Measurements from ENCODE around the gene ATP6V0A4. TPM values are rescaled to one million over a fixed set of nuclear protein-coding genes. Genes with fewer than 3 reads are reported as not detected.
"Not testable (repeated sequence)": the region's sequence is repeated elsewhere in the genome, so short reads cannot be mapped to it uniquely, and the experiment has no call there.

ATP6V0A4 gene
- polyA plus RNA-seq, 1 donor = 0.12 TPM

DNA sequence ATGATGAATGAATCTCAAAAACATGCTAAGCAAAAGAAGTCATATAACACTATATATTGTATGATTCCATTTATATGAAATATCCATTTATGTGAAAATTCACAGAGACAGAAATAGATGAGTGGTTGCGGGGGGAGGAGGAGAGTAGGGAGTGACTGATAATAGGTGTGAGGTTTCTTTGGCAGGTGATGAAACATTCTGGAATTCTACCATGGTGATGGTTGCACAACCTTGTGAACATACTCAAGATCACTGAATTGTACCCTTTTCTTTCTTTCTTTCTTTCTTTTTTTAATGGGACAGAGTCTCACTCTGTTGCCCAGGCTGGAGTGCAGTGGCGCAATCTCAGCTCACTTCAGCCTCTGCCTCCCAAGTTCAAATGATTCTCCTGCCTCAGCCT, 107.5 kb downstream of the ATP6V0A4 start:
- H3K27ac ChIP-seq (ENCODE audit: low read length) = no peak overlapping the region

DNA sequence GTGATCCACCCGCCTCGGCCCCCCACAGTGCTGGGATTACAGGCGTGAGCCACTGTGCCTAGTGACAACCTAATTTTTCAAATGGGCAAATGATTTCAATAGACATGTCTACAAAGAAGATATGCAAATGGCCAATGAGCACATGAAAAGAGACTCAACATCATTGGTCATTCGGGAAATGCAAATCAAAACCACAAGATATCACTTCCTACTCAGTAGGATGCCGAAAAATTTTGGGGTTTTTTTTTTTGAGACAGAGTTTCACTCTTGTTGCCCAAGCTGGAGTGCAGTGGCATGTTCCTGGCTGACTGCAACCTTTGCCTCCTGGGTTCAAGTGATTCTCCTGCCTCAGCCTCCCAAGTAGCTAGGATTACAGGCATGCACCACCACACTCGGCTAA, 110.0 kb downstream of the ATP6V0A4 start:
- H3K36me3 ChIP-seq (ENCODE audit: control insufficient read depth, insufficient read depth, low read length); H3K4me1 ChIP-seq (ENCODE audit: control insufficient read depth, insufficient read depth, low read length); H3K27me3 ChIP-seq (ENCODE audit: control insufficient read depth, insufficient read depth, low read length); DNase-seq; H3K27ac ChIP-seq (ENCODE audit: low read length); H3K9me3 ChIP-seq (ENCODE audit: control insufficient read depth, low read depth, low read length); H3K4me3 ChIP-seq (ENCODE audit: low read length): not testable (repeated sequence)
- WGBS (ENCODE audit: insufficient coverage, low lambda C conversion rate) = no CpG with 5 or more reads among the region's 6 CpGs

More for the DNA sequence above, 107.5 kb downstream of the ATP6V0A4 start:
- Histone ChIP-seq H3K4me1 (ENCODE audit: control insufficient read depth, insufficient read depth, low read length) (no peaks in the 10 kb centered on the region), H3K4me3 (ENCODE audit: low read length) (no peak overlapping the region), H3K36me3 (ENCODE audit: control insufficient read depth, insufficient read depth, low read length) (no peaks in the 10 kb centered on the region), H3K9me3 (ENCODE audit: control insufficient read depth, low read depth, low read length) (no peaks in the 10 kb centered on the region), H3K27me3 (ENCODE audit: control insufficient read depth, insufficient read depth, low read length) (no peaks in the 10 kb centered on the region)
- 80% methylated on average over 1 of the region's 2 CpGs for WGBS (ENCODE audit: insufficient coverage, low lambda C conversion rate)
- DNase-seq = no peak

DNA sequence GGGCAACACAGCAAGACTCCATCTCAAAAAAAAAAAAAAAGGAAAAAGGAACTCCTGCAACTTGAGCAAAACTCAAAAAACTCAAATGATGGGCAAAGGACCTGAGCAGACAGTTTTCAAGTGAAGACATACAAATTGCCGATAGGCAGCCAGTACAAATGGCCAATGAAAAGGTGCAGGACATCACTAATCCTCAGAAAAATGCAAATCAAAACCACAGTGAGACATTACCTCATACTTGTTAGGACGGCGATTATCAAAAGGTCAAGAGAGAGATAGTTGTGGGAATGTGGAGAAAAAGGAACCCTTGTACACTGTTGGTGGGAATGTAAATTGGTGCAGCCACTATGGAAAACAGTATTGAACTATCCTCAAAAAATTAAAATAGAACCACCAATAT, 113.7 kb downstream of the ATP6V0A4 start:
- H3K4me3 ChIP-seq (ENCODE audit: low read length) = no peak overlapping the region
- no peaks in the 10 kb centered on the region for H3K27me3 ChIP-seq (ENCODE audit: control insufficient read depth, insufficient read depth, low read length)
- no CpG with 5 or more reads among the region's 3 CpGs for WGBS (ENCODE audit: insufficient coverage, low lambda C conversion rate)
- H3K4me1 ChIP-seq (ENCODE audit: control insufficient read depth, insufficient read depth, low read length) = no peaks in the 10 kb centered on the region
- no peak overlapping the region for H3K27ac ChIP-seq (ENCODE audit: low read length)
- no peaks in the 10 kb centered on the region for H3K36me3 ChIP-seq (ENCODE audit: control insufficient read depth, insufficient read depth, low read length)
- DNase-seq = no peak
- no peaks in the 10 kb centered on the region for H3K9me3 ChIP-seq (ENCODE audit: control insufficient read depth, low read depth, low read length)

DNA sequence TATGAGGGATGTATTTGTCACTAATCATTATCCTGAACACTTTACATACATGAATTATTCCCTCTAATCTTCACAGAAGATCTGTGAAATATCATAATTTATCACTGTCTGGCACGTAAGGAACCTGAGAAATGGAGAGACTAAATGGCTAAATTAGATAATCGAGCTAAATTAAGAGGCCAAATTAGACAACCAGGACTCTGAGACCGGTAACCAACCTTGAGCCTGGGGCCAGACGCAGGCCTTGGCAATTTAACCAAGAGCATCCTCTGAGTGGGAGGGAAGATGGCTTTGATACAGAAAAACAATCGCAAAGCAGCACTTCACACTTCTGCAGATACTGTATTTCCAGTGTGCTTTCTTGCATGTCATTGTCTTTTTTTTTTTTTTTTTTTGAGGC, 118.2 kb downstream of the ATP6V0A4 start:
- H3K27me3 ChIP-seq (ENCODE audit: control insufficient read depth, insufficient read depth, low read length) = no peaks in the 10 kb centered on the region
- H3K27ac ChIP-seq (ENCODE audit: low read length) = no peak overlapping the region
- H3K4me3 ChIP-seq (ENCODE audit: low read length) = no peak overlapping the region
- no peaks in the 10 kb centered on the region for H3K36me3 ChIP-seq (ENCODE audit: control insufficient read depth, insufficient read depth, low read length)
- no peaks in the 10 kb centered on the region for H3K4me1 ChIP-seq (ENCODE audit: control insufficient read depth, insufficient read depth, low read length)
- no peaks in the 10 kb centered on the region for H3K9me3 ChIP-seq (ENCODE audit: control insufficient read depth, low read depth, low read length)
- WGBS (ENCODE audit: insufficient coverage, low lambda C conversion rate) = 100% methylated on average over 1 of the region's 5 CpGs
- no peak for DNase-seq

- no peaks in the 10 kb centered on the region for H3K36me3 ChIP-seq (ENCODE audit: control insufficient read depth, insufficient read depth, low read length)
- no peaks in the 10 kb centered on the region for H3K27me3 ChIP-seq (ENCODE audit: control insufficient read depth, insufficient read depth, low read length)
- peaks cover 5% of the 10 kb centered on the region for H3K9me3 ChIP-seq (ENCODE audit: control insufficient read depth, low read depth, low read length)
- no peak overlapping the region for H3K4me3 ChIP-seq (ENCODE audit: low read length)
- H3K4me1 ChIP-seq (ENCODE audit: control insufficient read depth, insufficient read depth, low read length) = peaks cover 15% of the 10 kb centered on the region
- no peak for DNase-seq
- no peak overlapping the region for H3K27ac ChIP-seq (ENCODE audit: low read length)
These were observed 127.4 kb downstream of the ATP6V0A4 start for GRCh38 chr7:138670594-138670993.

- H3K4me1 ChIP-seq (ENCODE audit: control insufficient read depth, insufficient read depth, low read length) = peaks cover 21% of the 10 kb centered on the region
- DNase-seq = peak; percentile 50 to 63
- H3K4me3 ChIP-seq (ENCODE audit: low read length) = no peak overlapping the region
- H3K36me3 ChIP-seq (ENCODE audit: control insufficient read depth, insufficient read depth, low read length) = no peaks in the 10 kb centered on the region
- no peaks in the 10 kb centered on the region for H3K27me3 ChIP-seq (ENCODE audit: control insufficient read depth, insufficient read depth, low read length)
- no peak overlapping the region for H3K27ac ChIP-seq (ENCODE audit: low read length)
- H3K9me3 ChIP-seq (ENCODE audit: control insufficient read depth, low read depth, low read length) = peaks cover 8% of the 10 kb centered on the region
- no CpG with 5 or more reads among the region's 4 CpGs for WGBS (ENCODE audit: insufficient coverage, low lambda C conversion rate)
These were observed 128.6 kb downstream of the ATP6V0A4 start for GRCh38 chr7:138669364-138669763.

GRCh38 chr7:138668946-138669345, 129.1 kb downstream of the ATP6V0A4 start:
- Histone ChIP-seq H3K27me3 (ENCODE audit: control insufficient read depth, insufficient read depth, low read length) (no peaks in the 10 kb centered on the region), H3K9me3 (ENCODE audit: control insufficient read depth, low read depth, low read length) (peaks cover 12% of the 10 kb centered on the region), H3K4me1 (ENCODE audit: control insufficient read depth, insufficient read depth, low read length) (peaks cover 21% of the 10 kb centered on the region), H3K36me3 (ENCODE audit: control insufficient read depth, insufficient read depth, low read length) (no peaks in the 10 kb centered on the region), H3K27ac (ENCODE audit: low read length) (no peak overlapping the region), H3K4me3 (ENCODE audit: low read length) (no peak overlapping the region)
- WGBS (ENCODE audit: insufficient coverage, low lambda C conversion rate) = 40% methylated on average over 1 of the region's 3 CpGs
- DNase-seq = peak in 1 of 2 donors; percentile 25

DNA sequence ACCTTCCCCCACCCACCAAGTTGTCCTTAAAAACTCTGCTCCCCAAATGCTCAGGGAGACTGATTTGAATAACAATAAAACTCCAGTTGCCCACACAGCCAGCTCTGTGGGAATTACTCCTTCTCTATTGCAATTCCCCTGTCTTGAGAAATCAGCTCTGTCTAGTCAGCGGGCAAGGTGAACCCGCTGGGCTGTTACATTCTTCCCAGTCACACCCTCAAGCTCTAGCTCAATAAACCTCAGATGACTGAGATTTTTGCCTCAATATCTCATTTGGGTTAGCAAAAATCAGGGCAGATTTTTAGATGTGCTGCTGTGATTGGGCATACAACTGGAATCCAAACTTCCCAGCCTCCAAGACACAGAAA, 129.8 kb downstream of the ATP6V0A4 start:
- no peak overlapping the region for H3K27ac ChIP-seq (ENCODE audit: low read length)
- H3K4me1 ChIP-seq (ENCODE audit: control insufficient read depth, insufficient read depth, low read length) = peaks cover 23% of the 10 kb centered on the region
- H3K4me3 ChIP-seq (ENCODE audit: low read length) = no peak overlapping the region
- H3K9me3 ChIP-seq (ENCODE audit: control insufficient read depth, low read depth, low read length) = peaks cover 12% of the 10 kb centered on the region
- no peak for DNase-seq
- no peaks in the 10 kb centered on the region for H3K27me3 ChIP-seq (ENCODE audit: control insufficient read depth, insufficient read depth, low read length)
- no peaks in the 10 kb centered on the region for H3K36me3 ChIP-seq (ENCODE audit: control insufficient read depth, insufficient read depth, low read length)
- WGBS (ENCODE audit: insufficient coverage, low lambda C conversion rate) = 100% methylated on average over 2 of the region's 2 CpGs

- Histone ChIP-seq H3K9me3 (ENCODE audit: control insufficient read depth, low read depth, low read length) (peaks cover 12% of the 10 kb centered on the region), H3K27me3 (ENCODE audit: control insufficient read depth, insufficient read depth, low read length) (no peaks in the 10 kb centered on the region), H3K4me1 (ENCODE audit: control insufficient read depth, insufficient read depth, low read length) (peaks cover 23% of the 10 kb centered on the region), H3K27ac (ENCODE audit: low read length) (no peak overlapping the region), H3K4me3 (ENCODE audit: low read length) (no peak overlapping the region), H3K36me3 (ENCODE audit: control insufficient read depth, insufficient read depth, low read length) (no peaks in the 10 kb centered on the region)
- DNase-seq = no peak
- 100% methylated on average over 1 of the region's 6 CpGs for WGBS (ENCODE audit: insufficient coverage, low lambda C conversion rate)
These were observed 130.3 kb downstream of the ATP6V0A4 start for GRCh38 chr7:138667535-138668228.

- H3K9me3 ChIP-seq (ENCODE audit: control insufficient read depth, low read depth, low read length) = peaks cover 12% of the 10 kb centered on the region
- peak overlapping the region; percentile 59 for H3K27ac ChIP-seq (ENCODE audit: low read length)
- H3K27me3 ChIP-seq (ENCODE audit: control insufficient read depth, insufficient read depth, low read length) = no peaks in the 10 kb centered on the region
- no peak overlapping the region for H3K4me3 ChIP-seq (ENCODE audit: low read length)
- WGBS (ENCODE audit: insufficient coverage, low lambda C conversion rate) = no CpG with 5 or more reads among the region's 2 CpGs
- peaks cover 23% of the 10 kb centered on the region for H3K4me1 ChIP-seq (ENCODE audit: control insufficient read depth, insufficient read depth, low read length)
- no peaks in the 10 kb centered on the region for H3K36me3 ChIP-seq (ENCODE audit: control insufficient read depth, insufficient read depth, low read length)
- DNase-seq = peak; percentile 38 to 62
These were observed 131.6 kb downstream of the ATP6V0A4 start for GRCh38 chr7:138666385-138666784.

DNA sequence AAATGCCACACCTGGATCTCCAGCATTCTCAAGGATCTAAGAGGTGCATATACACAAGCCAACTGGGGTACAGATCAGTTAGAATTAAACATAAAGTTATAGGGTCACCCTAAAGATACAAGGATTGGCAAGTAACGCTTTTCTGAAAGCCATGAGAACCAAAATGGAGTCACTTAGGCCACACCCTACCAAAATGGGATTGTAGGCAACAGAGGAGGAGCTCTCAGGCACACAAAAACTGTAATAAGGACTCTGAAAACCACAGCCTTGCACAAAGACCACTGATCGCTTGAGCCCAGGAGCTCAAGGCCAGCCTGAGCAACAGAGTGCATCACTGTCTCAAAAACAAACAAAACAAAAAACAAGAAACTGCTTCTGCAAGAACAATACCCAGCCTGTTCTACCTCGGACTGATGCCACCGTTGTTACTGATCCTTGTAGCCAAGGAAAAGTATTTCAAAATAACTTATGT, 132.3 kb downstream of the ATP6V0A4 start:
- Histone ChIP-seq H3K36me3 (ENCODE audit: control insufficient read depth, insufficient read depth, low read length) (no peaks in the 10 kb centered on the region), H3K4me3 (ENCODE audit: low read length) (no peak overlapping the region), H3K27me3 (ENCODE audit: control insufficient read depth, insufficient read depth, low read length) (no peaks in the 10 kb centered on the region), H3K4me1 (ENCODE audit: control insufficient read depth, insufficient read depth, low read length) (peaks cover 23% of the 10 kb centered on the region), H3K9me3 (ENCODE audit: control insufficient read depth, low read depth, low read length) (peaks cover 12% of the 10 kb centered on the region), H3K27ac (ENCODE audit: low read length) (peak overlapping the region; percentile 59)
- DNase-seq = peak in 1 of 2 donors; percentile 30
- WGBS (ENCODE audit: insufficient coverage, low lambda C conversion rate) = 0% methylated on average over 1 of the region's 4 CpGs
